ENCODE results near the gene ATP2C2.

GRCh38 chr16:84322749-84323148 is 45.6 kb upstream of the ATP2C2 start:
- TF ChIP-seq CTCF (conservative IDR thresholded peaks at IDR 0.05; ENCODE audit: low read length) (no peak), EZH2phosphoT487 (IDR thresholded peaks at IDR 0.05; ENCODE audit: borderline replicate concordance) (no peak)

Measured in Loucy (cell line).